Peyer's patch (tissue), 4 donors: ENCODE measurements around the gene PPP1R37.

Experiments used
- POLR2A ChIP-seq, 2 donors: fragments of 450-650 bp; IDR thresholded peaks; one replicate each; pipeline ENCODE4 v1.5.1; 2017; ENCODE audit warnings: antibody characterized with exemption in 2 of 2, mild to moderate bottlenecking in 2 of 2, moderate library complexity in 2 of 2
- TF ChIP-seq, protein P1 (sequence below), 6 experiments: fragments of 450-650 bp in 4 of 6; fragments of 200-600 bp in 2 of 6; sonication (generic) in 1 of 6; IDR thresholded peaks; one replicate each; pipeline ENCODE4 v1.5.1; 2017 to 2019; ENCODE audit warnings: antibody characterized with exemption in 6 of 6, mild to moderate bottlenecking in 3 of 6, moderate library complexity in 1 of 6

DNA sequence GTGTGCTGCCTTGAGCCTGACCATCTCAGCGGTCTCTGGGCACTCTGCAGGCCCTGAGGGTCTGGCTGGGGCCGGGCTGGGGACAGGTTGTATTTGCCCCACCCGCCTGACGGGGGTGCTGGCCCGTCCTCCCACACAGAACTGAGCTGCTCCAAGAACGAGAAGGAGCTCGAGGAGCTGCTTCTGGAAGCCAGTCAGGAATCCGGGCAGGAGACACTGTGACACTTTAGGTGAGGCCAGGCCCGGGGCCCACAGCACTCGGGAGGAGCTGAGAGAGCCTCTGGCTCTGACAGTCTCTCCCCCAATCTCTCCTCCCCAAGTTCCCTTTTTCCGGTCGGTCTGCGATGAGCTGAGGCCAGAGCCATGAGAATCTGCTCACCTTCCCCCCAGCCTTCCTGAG lies 53.3 kb downstream of the PPP1R37 start:
- TF ChIP-seq, protein P1, sequence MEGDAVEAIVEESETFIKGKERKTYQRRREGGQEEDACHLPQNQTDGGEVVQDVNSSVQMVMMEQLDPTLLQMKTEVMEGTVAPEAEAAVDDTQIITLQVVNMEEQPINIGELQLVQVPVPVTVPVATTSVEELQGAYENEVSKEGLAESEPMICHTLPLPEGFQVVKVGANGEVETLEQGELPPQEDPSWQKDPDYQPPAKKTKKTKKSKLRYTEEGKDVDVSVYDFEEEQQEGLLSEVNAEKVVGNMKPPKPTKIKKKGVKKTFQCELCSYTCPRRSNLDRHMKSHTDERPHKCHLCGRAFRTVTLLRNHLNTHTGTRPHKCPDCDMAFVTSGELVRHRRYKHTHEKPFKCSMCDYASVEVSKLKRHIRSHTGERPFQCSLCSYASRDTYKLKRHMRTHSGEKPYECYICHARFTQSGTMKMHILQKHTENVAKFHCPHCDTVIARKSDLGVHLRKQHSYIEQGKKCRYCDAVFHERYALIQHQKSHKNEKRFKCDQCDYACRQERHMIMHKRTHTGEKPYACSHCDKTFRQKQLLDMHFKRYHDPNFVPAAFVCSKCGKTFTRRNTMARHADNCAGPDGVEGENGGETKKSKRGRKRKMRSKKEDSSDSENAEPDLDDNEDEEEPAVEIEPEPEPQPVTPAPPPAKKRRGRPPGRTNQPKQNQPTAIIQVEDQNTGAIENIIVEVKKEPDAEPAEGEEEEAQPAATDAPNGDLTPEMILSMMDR (IDR thresholded peaks at IDR 0.05): no peak
- TF ChIP-seq POLR2A (IDR thresholded peaks at IDR 0.05): no peak
